ENCODE measurements around the gene DEGS1.

The DEGS1 gene

DNA sequence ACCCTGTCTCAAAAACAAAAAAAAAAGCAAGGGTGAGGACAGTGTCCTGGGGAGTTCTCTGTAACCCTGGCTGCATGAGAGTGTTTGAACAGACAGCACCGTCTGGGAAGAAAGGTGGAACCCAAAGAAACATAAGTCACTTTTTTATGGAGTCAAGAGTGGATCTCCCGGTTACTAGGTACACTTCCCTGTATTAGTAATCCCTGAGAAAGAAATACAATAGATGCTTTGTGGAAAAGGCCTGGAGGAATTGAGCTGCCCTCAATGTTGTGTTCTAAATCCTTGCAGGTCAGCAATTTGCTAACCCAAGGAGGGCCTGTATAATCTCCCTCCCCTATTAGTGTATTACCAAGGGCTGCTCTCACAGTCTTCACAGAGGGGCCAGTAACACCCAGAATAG lies 16.6 kb downstream of the DEGS1 start:
- no peak overlapping the region for H3K14ac ChIP-seq (ENCODE audit: low read length)
- DNase-seq (ENCODE audit: low spot score): no peak
- H3K27ac ChIP-seq (replicated peaks; ENCODE audit: low read length): peak overlapping the region; percentile 10

DNA sequence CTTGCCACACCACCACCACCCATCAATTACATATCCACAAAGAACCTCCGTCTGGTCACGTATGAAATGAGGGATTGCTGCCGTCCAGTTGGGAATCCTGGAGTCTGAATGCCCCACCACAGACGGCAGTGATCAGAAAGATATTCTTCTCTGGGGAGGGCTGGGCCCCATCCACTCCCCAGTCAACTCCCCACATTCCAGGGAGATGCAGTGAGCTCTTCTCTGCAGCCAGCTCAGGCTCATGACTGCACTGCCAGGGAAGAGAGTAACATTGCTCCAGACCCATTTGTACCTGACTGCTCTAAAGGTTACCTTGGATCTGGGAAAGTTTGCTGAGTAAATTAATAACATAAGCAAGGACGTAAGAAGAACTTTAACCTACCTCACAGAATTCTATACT lies 18.3 kb downstream of the DEGS1 start:
- Histone ChIP-seq H3K4me2 (ENCODE audit: insufficient read depth, low read length, poor library complexity, severe bottlenecking) (no peak overlapping the region), H2BK5ac (ENCODE audit: low read length) (peak overlapping the region; percentile 26), H3K18ac (ENCODE audit: low read length) (no peak overlapping the region), H3K9ac (ENCODE audit: low read depth, low read length, poor library complexity) (no peak overlapping the region), H2BK12ac (ENCODE audit: low read length) (no peak overlapping the region), H3K4me3 (ENCODE audit: low read length in 2 of 2) (no peak overlapping the region), H4K91ac (ENCODE audit: low read depth, low read length, poor library complexity) (no peak overlapping the region), H3K9me3 (replicated peaks in 1 of 2; ENCODE audit: control insufficient read depth in 2 of 2, insufficient read depth in 1 of 2, low read depth in 1 of 2, low read length in 2 of 2) (no peaks in the 10 kb centered on the region), H2AK5ac (ENCODE audit: low read depth, low read length) (no peak overlapping the region), H3K36me3 (replicated peaks in 1 of 2; ENCODE audit: control insufficient read depth in 2 of 2, insufficient read depth in 2 of 2, low read length in 2 of 2) (no peaks in the 10 kb centered on the region), H3K4ac (ENCODE audit: low read length) (no peak overlapping the region), H3K23ac (ENCODE audit: low read depth, low read length, poor library complexity) (no peak overlapping the region), H4K8ac (ENCODE audit: low read depth, low read length) (no peak overlapping the region), H3K27ac (replicated peaks; ENCODE audit: low read length) (no peak overlapping the region), H3K14ac (ENCODE audit: low read length) (no peak overlapping the region), H2AFZ (ENCODE audit: low read length) (no peak overlapping the region), H3K4me1 (ENCODE audit: control insufficient read depth in 2 of 2, insufficient read depth in 1 of 2, low read depth in 1 of 2, low read length in 2 of 2) (peaks cover 10 to 14% of the 10 kb centered on the region in 2 donors), H3K79me1 (ENCODE audit: low read depth, low read length) (no peaks in the 10 kb centered on the region), H3K27me3 (ENCODE audit: control insufficient read depth in 3 of 3, insufficient read depth in 3 of 3, low read depth in 1 of 3, low read length in 3 of 3) (no peaks in the 10 kb centered on the region), H2BK120ac (ENCODE audit: low read depth, low read length) (no peak overlapping the region), H2BK15ac (ENCODE audit: low read length) (no peak overlapping the region)
- no CpG with 5 or more reads among the region's 5 CpGs for WGBS, 2 donors (ENCODE audit: extremely low coverage in 2 of 2, insufficient read length in 2 of 2, insufficient replicate concordance in 1 of 2)
- DNase-seq (ENCODE audit: low spot score): no peak

More for the DNA sequence above, 16.6 kb downstream of the DEGS1 start:
- peaks cover 0 to 4% of the 10 kb centered on the region in 2 donors for H3K36me3 ChIP-seq (replicated peaks in 1 of 2; ENCODE audit: control insufficient read depth in 2 of 2, insufficient read depth in 2 of 2, low read length in 2 of 2)
- WGBS, 2 donors (ENCODE audit: extremely low coverage in 2 of 2, insufficient read length in 2 of 2, insufficient replicate concordance in 1 of 2): no CpG with 5 or more reads among the region's 2 CpGs
- H2BK15ac ChIP-seq (ENCODE audit: low read length): no peak overlapping the region
- no peak overlapping the region for H2AK5ac ChIP-seq (ENCODE audit: low read depth, low read length)
- no peaks in the 10 kb centered on the region for H3K79me1 ChIP-seq (ENCODE audit: low read depth, low read length)
- H3K4ac ChIP-seq (ENCODE audit: low read length): no peak overlapping the region
- no peak overlapping the region for H3K4me2 ChIP-seq (ENCODE audit: insufficient read depth, low read length, poor library complexity, severe bottlenecking)
- no peak overlapping the region for H3K18ac ChIP-seq (ENCODE audit: low read length)
- H3K4me3 ChIP-seq (ENCODE audit: low read length in 2 of 2): no peak overlapping the region
- no peaks in the 10 kb centered on the region for H3K27me3 ChIP-seq (ENCODE audit: control insufficient read depth in 3 of 3, insufficient read depth in 3 of 3, low read depth in 1 of 3, low read length in 3 of 3)
- no peaks in the 10 kb centered on the region for H3K9me3 ChIP-seq (replicated peaks in 1 of 2; ENCODE audit: control insufficient read depth in 2 of 2, insufficient read depth in 1 of 2, low read depth in 1 of 2, low read length in 2 of 2)
- H2BK5ac ChIP-seq (ENCODE audit: low read length): no peak overlapping the region
- H3K9ac ChIP-seq (ENCODE audit: low read depth, low read length, poor library complexity): no peak overlapping the region
- H4K91ac ChIP-seq (ENCODE audit: low read depth, low read length, poor library complexity): no peak overlapping the region
- H4K8ac ChIP-seq (ENCODE audit: low read depth, low read length): no peak overlapping the region
- H3K4me1 ChIP-seq (ENCODE audit: control insufficient read depth in 2 of 2, insufficient read depth in 1 of 2, low read depth in 1 of 2, low read length in 2 of 2): peaks cover 9 to 10% of the 10 kb centered on the region in 2 donors
- H2AFZ ChIP-seq (ENCODE audit: low read length): no peak overlapping the region
- H3K23ac ChIP-seq (ENCODE audit: low read depth, low read length, poor library complexity): no peak overlapping the region
- H2BK120ac ChIP-seq (ENCODE audit: low read depth, low read length): no peak overlapping the region
- no peak overlapping the region for H2BK12ac ChIP-seq (ENCODE audit: low read length)

DNA sequence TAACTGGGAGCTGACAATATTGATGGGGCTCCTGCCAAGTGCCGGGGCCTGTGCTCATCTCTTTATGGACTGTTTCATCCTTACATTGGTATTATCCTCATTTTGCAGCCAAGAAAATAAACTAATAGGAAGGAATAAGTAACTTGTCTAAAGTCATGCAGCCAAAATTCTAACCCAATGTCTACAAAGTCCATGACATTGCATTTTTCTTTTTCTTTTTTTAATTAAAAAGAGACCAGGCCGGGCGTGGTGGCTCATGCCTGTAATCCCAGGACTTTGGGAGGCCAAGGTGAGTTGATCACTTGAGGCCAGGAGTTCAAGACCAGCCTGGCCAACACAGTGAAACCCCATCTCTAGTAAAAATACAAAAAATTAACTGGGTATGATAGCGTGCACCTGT lies 18.8 kb downstream of the DEGS1 start:
- WGBS, 2 donors (ENCODE audit: extremely low coverage in 2 of 2, insufficient read length in 2 of 2, insufficient replicate concordance in 1 of 2): no CpG with 5 or more reads among the region's 4 CpGs
- Histone ChIP-seq H3K4me1 (ENCODE audit: control insufficient read depth in 2 of 2, insufficient read depth in 1 of 2, low read depth in 1 of 2, low read length in 2 of 2) (peaks cover 10 to 14% of the 10 kb centered on the region in 2 donors), H2AFZ (ENCODE audit: low read length) (no peak overlapping the region), H2AK5ac (ENCODE audit: low read depth, low read length) (no peak overlapping the region), H2BK15ac (ENCODE audit: low read length) (no peak overlapping the region), H3K36me3 (replicated peaks in 1 of 2; ENCODE audit: control insufficient read depth in 2 of 2, insufficient read depth in 2 of 2, low read length in 2 of 2) (no peaks in the 10 kb centered on the region), H3K4me3 (ENCODE audit: low read length in 2 of 2) (no peak overlapping the region), H3K9ac (ENCODE audit: low read depth, low read length, poor library complexity) (no peak overlapping the region), H2BK5ac (ENCODE audit: low read length) (no peak overlapping the region), H4K91ac (ENCODE audit: low read depth, low read length, poor library complexity) (no peak overlapping the region), H3K9me3 (replicated peaks in 1 of 2; ENCODE audit: control insufficient read depth in 2 of 2, insufficient read depth in 1 of 2, low read depth in 1 of 2, low read length in 2 of 2) (no peaks in the 10 kb centered on the region), H3K27me3 (ENCODE audit: control insufficient read depth in 3 of 3, insufficient read depth in 3 of 3, low read depth in 1 of 3, low read length in 3 of 3) (no peaks in the 10 kb centered on the region), H4K8ac (ENCODE audit: low read depth, low read length) (no peak overlapping the region), H3K4ac (ENCODE audit: low read length) (no peak overlapping the region), H3K4me2 (ENCODE audit: insufficient read depth, low read length, poor library complexity, severe bottlenecking) (no peak overlapping the region), H3K23ac (ENCODE audit: low read depth, low read length, poor library complexity) (no peak overlapping the region), H3K27ac (replicated peaks; ENCODE audit: low read length) (no peak overlapping the region), H3K14ac (ENCODE audit: low read length) (no peak overlapping the region), H3K79me1 (ENCODE audit: low read depth, low read length) (no peaks in the 10 kb centered on the region), H2BK120ac (ENCODE audit: low read depth, low read length) (no peak overlapping the region), H2BK12ac (ENCODE audit: low read length) (no peak overlapping the region), H3K18ac (ENCODE audit: low read length) (no peak overlapping the region)
- DNase-seq (ENCODE audit: low spot score): no peak

DNA sequence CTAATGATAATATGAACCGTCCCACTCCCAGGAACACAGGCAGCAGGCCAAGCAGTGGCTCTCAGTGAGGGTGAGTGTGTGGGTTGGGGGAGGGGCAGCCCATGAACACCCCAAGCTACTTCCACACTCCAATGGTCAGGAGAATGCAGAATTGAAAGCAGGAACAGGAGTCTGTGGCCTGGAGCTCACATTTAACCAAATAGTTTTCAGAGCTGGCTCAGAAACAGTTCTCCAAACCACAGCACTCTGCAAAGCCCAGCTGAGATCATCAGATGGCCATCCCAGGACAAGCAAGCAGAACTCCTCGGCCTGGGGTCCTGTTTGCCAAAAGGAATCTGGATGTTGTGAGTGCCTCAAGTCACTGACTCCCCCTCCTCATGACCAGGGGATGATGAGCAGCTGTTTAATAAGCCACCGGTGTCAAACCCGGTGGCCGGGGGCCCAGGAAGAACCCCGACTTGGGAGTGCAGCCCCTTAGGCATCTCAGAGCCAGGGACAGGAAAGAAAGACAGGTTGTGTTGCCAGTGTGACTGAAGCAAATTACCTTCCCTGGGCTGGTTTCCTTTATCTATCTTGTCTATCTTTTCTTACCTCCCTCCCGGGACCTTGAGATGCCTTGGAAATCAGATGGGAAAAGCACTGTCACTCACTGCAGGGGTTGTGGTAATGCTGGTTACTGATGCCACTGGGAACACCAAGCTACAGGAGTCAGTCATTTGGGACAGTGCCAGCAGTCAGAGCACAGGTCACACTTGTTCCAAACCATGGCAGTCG lies 20.4 kb downstream of the DEGS1 start:
- Histone ChIP-seq H3K4me2 (ENCODE audit: insufficient read depth, low read length, poor library complexity, severe bottlenecking) (peak overlapping the region; percentile 13), H3K27ac (replicated peaks; ENCODE audit: low read length) (peak overlapping the region; percentile 34)
- DNase-seq (ENCODE audit: low spot score): no peak

More for the DNA sequence above, 20.4 kb downstream of the DEGS1 start:
- Histone ChIP-seq H3K9me3 (replicated peaks in 1 of 2; ENCODE audit: control insufficient read depth in 2 of 2, insufficient read depth in 1 of 2, low read depth in 1 of 2, low read length in 2 of 2) (no peaks in the 10 kb centered on the region), H3K14ac (ENCODE audit: low read length) (no peak overlapping the region), H2BK120ac (ENCODE audit: low read depth, low read length) (no peak overlapping the region), H2AK5ac (ENCODE audit: low read depth, low read length) (no peak overlapping the region), H3K18ac (ENCODE audit: low read length) (peak overlapping the region; percentile 36), H3K36me3 (replicated peaks in 1 of 2; ENCODE audit: control insufficient read depth in 2 of 2, insufficient read depth in 2 of 2, low read length in 2 of 2) (no peaks in the 10 kb centered on the region), H3K79me1 (ENCODE audit: low read depth, low read length) (no peaks in the 10 kb centered on the region), H2AFZ (ENCODE audit: low read length) (peak overlapping the region; percentile 91), H2BK15ac (ENCODE audit: low read length) (no peak overlapping the region), H3K23ac (ENCODE audit: low read depth, low read length, poor library complexity) (no peak overlapping the region), H2BK5ac (ENCODE audit: low read length) (no peak overlapping the region), H3K4me1 (ENCODE audit: control insufficient read depth in 2 of 2, insufficient read depth in 1 of 2, low read depth in 1 of 2, low read length in 2 of 2) (peaks cover 10 to 14% of the 10 kb centered on the region in 2 donors), H4K91ac (ENCODE audit: low read depth, low read length, poor library complexity) (no peak overlapping the region), H3K27me3 (ENCODE audit: control insufficient read depth in 3 of 3, insufficient read depth in 3 of 3, low read depth in 1 of 3, low read length in 3 of 3) (no peaks in the 10 kb centered on the region), H3K4ac (ENCODE audit: low read length) (no peak overlapping the region), H3K4me3 (ENCODE audit: low read length in 2 of 2) (no peak overlapping the region), H4K8ac (ENCODE audit: low read depth, low read length) (no peak overlapping the region), H3K9ac (ENCODE audit: low read depth, low read length, poor library complexity) (no peak overlapping the region), H2BK12ac (ENCODE audit: low read length) (no peak overlapping the region)
- WGBS, 2 donors (ENCODE audit: extremely low coverage in 2 of 2, insufficient read length in 2 of 2, insufficient replicate concordance in 1 of 2): no CpG with 5 or more reads among the region's 8 CpGs
